ENCODE data around the gene CABCOCO1.

Gene CABCOCO1

DNA sequence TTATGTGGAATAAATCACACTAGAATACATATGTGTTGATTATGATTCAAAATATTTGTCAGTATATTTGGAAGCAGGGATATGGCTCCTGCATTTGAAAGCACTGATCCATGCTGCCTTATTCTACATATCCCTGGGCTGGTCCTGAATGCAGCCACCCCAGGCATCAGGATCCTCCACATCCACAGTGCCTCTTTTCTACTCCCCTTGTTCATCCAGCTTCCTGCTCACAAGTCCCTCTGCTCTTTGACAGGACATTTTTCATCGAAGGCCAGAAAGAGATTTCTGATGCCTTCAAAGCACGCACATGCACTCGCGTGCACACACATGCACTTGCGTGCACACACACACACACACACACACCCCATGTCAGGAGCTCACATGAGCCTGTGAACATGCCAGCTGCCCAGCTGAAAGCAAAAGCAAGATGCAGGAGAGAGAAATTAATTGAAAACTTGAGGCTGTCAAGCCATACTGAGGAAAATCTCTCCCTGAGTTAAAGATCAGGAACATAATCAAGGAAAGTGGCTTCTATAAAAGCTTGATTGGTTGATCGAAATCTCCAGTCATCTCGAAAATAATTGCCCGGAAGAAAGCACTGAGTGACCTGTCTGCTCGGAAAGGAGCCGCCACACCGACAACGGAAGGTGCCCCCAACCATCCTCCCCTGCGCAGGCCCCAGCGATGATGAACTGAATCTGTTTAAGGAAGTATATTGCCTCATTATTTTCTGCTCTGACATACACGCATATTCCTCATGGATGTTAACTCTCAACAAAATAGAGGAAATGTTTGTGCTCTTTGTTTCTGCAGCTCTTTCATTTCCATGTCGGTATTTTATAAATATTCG, 134.8 kb downstream of the CABCOCO1 start:
- no peak for DNase-seq (ENCODE audit: low spot score)
- TF ChIP-seq, protein P1, sequence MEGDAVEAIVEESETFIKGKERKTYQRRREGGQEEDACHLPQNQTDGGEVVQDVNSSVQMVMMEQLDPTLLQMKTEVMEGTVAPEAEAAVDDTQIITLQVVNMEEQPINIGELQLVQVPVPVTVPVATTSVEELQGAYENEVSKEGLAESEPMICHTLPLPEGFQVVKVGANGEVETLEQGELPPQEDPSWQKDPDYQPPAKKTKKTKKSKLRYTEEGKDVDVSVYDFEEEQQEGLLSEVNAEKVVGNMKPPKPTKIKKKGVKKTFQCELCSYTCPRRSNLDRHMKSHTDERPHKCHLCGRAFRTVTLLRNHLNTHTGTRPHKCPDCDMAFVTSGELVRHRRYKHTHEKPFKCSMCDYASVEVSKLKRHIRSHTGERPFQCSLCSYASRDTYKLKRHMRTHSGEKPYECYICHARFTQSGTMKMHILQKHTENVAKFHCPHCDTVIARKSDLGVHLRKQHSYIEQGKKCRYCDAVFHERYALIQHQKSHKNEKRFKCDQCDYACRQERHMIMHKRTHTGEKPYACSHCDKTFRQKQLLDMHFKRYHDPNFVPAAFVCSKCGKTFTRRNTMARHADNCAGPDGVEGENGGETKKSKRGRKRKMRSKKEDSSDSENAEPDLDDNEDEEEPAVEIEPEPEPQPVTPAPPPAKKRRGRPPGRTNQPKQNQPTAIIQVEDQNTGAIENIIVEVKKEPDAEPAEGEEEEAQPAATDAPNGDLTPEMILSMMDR (IDR thresholded peaks at IDR 0.05; ENCODE audit: extremely low read depth, missing control alignments), result no peak

DNA sequence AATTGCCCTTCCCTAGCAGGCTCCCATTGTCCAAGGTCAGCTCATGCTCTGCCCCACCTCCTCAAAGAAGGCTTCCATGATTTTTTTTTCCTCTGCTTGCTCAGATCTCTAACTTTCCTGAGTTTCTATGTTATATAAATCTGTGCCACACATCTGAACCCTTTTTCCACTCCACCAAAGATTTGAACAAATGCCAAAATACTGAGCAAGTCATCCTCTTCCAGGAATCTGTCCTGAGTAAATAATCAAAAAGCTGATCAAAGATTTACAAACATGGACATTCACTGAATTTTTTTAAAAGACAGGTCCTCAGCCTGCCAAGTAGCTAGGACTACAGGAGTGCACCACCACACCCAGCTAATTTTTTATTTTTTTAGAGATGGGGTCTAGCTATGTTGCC, 136.0 kb downstream of the CABCOCO1 start:
- DNase-seq (ENCODE audit: low spot score), result no peak
- TF ChIP-seq, protein P1 (IDR thresholded peaks at IDR 0.05; ENCODE audit: extremely low read depth, missing control alignments), result no peak

DNA sequence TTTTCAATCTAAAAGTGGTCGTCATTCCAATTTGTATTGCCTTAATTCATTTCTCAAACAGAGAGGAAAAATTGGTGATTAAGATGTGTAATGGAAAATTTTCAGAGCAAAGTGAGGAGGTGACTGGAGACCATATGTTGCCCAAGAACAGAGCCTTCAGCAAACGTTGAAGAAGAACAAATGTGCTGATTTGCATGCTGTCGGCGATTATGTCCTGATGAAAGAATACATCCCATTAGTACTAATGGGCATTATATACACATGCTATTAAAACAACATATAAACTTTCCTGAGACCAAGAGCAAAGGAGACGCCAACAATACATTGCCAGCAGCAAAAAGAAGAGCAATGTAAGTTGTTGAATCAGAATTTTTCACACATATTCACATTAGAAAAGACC, 138.8 kb downstream of the CABCOCO1 start:
- TF ChIP-seq, protein P1 (IDR thresholded peaks at IDR 0.05; ENCODE audit: extremely low read depth, missing control alignments), result no peak
- no peak for DNase-seq (ENCODE audit: low spot score)

DNA sequence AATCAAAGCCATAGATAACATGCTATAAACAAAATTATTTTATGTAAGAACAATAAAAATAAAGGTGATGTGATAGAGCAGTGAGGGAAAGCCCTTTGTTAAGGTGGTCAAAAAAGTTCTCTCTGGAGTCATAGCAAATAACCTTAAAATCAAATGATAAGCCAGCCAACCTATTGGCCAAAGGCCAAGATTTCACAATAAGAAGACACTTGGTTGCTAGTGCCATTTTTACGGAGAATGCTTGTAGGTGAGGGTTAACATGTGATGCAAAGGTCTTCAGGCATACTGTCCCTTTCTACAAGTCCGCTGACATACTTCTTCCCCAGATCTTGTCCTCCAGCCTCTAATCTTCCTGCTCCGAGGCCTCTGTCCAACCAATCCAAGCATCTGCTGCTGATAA, 140.5 kb downstream of the CABCOCO1 start:
- no peak for DNase-seq (ENCODE audit: low spot score)
- TF ChIP-seq, protein P1 (IDR thresholded peaks at IDR 0.05; ENCODE audit: extremely low read depth, missing control alignments), result no peak

DNA sequence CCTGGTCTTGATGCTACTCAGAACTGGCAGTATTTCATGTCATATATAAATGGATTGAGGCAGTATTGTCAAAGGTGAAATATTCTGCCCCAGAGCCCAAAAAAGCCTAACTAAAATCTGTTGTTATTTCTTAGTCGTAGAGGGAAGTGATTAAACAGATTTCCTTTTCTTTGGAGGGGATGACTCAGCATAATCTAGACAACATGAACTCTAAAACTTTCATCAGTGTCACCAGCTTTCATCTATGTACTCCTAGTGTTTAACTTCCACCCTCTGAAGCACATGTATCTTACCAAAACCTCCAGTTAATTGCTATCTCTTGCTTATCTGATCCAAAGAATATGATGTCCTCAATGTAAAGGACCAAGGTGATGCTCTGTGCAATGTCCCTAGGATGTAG, 141.7 kb downstream of the CABCOCO1 start:
- TF ChIP-seq, protein P1 (IDR thresholded peaks at IDR 0.05; ENCODE audit: extremely low read depth, missing control alignments), result no peak
- no peak for DNase-seq (ENCODE audit: low spot score)

DNA sequence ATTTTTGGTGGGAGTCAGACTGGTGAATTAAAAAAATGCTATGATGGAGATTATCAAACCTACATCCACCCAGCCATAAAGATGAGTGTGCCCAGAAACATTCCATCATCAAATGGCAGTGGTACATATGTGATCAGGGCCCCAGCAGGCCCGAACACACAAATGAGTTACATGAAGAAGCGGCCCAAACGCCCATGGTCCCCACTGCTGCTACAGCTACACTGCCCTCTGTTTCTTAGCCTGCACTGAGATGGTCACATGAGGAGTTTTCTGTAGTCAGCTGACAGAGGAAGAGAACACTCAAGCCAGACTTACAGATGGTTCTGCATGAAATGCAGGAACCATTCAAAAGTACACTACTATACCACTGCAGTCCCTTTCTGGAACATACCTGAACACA, 142.4 kb downstream of the CABCOCO1 start:
- TF ChIP-seq, protein P1 (IDR thresholded peaks at IDR 0.05; ENCODE audit: extremely low read depth, missing control alignments), result no peak

DNA sequence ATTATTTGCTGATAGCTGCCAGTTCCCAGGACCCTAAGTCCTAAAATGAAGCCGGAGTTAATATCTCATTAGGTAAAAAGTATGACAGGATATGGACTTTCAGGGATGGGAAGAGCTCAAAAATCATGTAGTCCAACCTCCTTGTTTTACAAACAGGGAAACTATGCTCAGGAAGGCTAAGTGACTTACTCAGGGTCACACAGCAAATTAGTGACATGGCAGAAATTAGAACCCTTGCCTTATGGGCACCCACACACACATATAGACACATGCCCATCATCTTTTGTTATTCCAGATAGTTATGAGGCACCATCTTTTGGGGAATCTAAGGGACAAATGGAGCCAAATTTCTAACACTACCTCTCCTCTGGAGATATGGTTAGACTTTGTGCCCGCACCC, 147.5 kb downstream of the CABCOCO1 start:
- DNase-seq (ENCODE audit: low spot score), result no peak
- TF ChIP-seq, protein P1 (IDR thresholded peaks at IDR 0.05; ENCODE audit: extremely low read depth, missing control alignments), result no peak

More for the DNA sequence above, 142.4 kb downstream of the CABCOCO1 start:
- no peak for DNase-seq (ENCODE audit: low spot score)

All from GM20000 (cell line).